IMR-90 (cell line): ENCODE data around the gene RILPL2. TPM values are rescaled to one million over a fixed set of nuclear protein-coding genes. Genes with fewer than 3 reads are reported as not detected.

Source experiments
- ATAC-seq: fragments of 200-7000 bp; cut with Tn5 transposase; 2 replicates; pipeline ENCODE4 v1.9.1; 2020; ENCODE audit warnings: low read depth, mild to moderate bottlenecking, moderate library complexity
- BruUV-seq: library from RNA; stranded (reverse); fragments of 400-500 nt; replicated peaks from 2 replicates; lab custom pipeline; 2021; lab: Mats Ljungman, UMichigan
- CTCF ChIA-PET: fragments of 300-600 bp; formaldehyde crosslinking; extraction: SDS; loops from one replicate; lab custom pipeline; 2021; ENCODE audit warnings: antibody characterized with exemption; lab: Yijun Ruan, JAX
- POLR2A ChIA-PET: fragments of 300-600 bp; sonication (Branson Sonifier 250); formaldehyde crosslinking; loops from one replicate; lab custom pipeline; 2022; ENCODE audit warnings: antibody characterized with exemption; ENCODE audit not compliant: unreplicated experiment; lab: Charles Lee
- DNase-seq: peaks from one replicate; pipeline ENCODE4 v3.0.0; 2013
- H2AFZ ChIP-seq: replicated peaks from 2 replicates; pipeline ENCODE3; 2013; ENCODE audit warnings: low read length, mild to moderate bottlenecking; ENCODE audit not compliant: poor library complexity
- H2AK5ac ChIP-seq: 2 replicates; pipeline ENCODE4 v1.6.1; 2013; ENCODE audit warnings: low read depth, low read length, inconsistent platforms
- H2AK9ac ChIP-seq: replicated peaks from 2 replicates; pipeline ENCODE3; 2013; ENCODE audit warnings: mild to moderate bottlenecking, low read depth, low read length, moderate library complexity; ENCODE audit not compliant: poor library complexity
- H2BK120ac ChIP-seq: 2 replicates; pipeline ENCODE4 v1.6.1; 2013; ENCODE audit warnings: low read depth, low read length, inconsistent platforms
- H2BK15ac ChIP-seq: 3 replicates; pipeline ENCODE4 v1.6.1; 2013; ENCODE audit warnings: low read depth, low read length, inconsistent platforms
- H2BK20ac ChIP-seq: 2 replicates; pipeline ENCODE4 v1.6.1; 2013; ENCODE audit warnings: low read depth, mild to moderate bottlenecking, inconsistent platforms, low read length, moderate library complexity
- H2BK5ac ChIP-seq: 2 replicates; pipeline ENCODE4 v1.6.1; 2013; ENCODE audit warnings: mild to moderate bottlenecking, low read depth, low read length, inconsistent platforms; ENCODE audit not compliant: poor library complexity, severe bottlenecking
- H3K14ac ChIP-seq: replicated peaks from 2 replicates; pipeline ENCODE4 v1.6.1; 2013; ENCODE audit warnings: low read depth, low read length, inconsistent platforms
- H3K18ac ChIP-seq: 2 replicates; pipeline ENCODE4 v1.6.1; 2013; ENCODE audit warnings: low read depth, low read length, control low read depth
- H3K23ac ChIP-seq: 2 replicates; pipeline ENCODE4 v1.6.1; 2013; ENCODE audit warnings: low read depth, low read length, inconsistent platforms
- H3K27ac ChIP-seq: 2 replicates; pipeline ENCODE4 v1.5.1; 2013; ENCODE audit warnings: mild to moderate bottlenecking, control low read depth, low read length; ENCODE audit not compliant: insufficient read depth
- H3K27me3 ChIP-seq: 2 replicates; pipeline ENCODE4 v1.6.1; 2013; ENCODE audit warnings: low read length; ENCODE audit not compliant: control insufficient read depth, insufficient read depth
- H3K36me3 ChIP-seq: 2 replicates; pipeline ENCODE4 v1.6.1; 2013; ENCODE audit warnings: low read length, mixed read lengths; ENCODE audit not compliant: control insufficient read depth, insufficient read depth
- H3K4ac ChIP-seq: 2 replicates; pipeline ENCODE4 v1.6.1; 2013; ENCODE audit warnings: low read depth, low read length, inconsistent platforms
- H3K4me1 ChIP-seq: 2 replicates; pipeline ENCODE4 v1.6.1; 2013; ENCODE audit warnings: low read length, mixed read lengths; ENCODE audit not compliant: control insufficient read depth, insufficient read depth
- H3K4me2 ChIP-seq: 2 replicates; pipeline ENCODE4 v1.6.1; 2013; ENCODE audit warnings: low read depth, mild to moderate bottlenecking, control low read depth, low read length, moderate library complexity
- H3K4me3 ChIP-seq: 2 replicates; pipeline ENCODE4 v1.5.1; 2013; ENCODE audit warnings: low read depth, mild to moderate bottlenecking, control low read depth, low read length, moderate library complexity; ENCODE audit not compliant: insufficient read depth
- H3K56ac ChIP-seq: 2 replicates; pipeline ENCODE4 v1.6.1; 2013; ENCODE audit warnings: low read length, inconsistent platforms; ENCODE audit not compliant: insufficient read depth; ENCODE audit errors: extremely low read depth
- H3K79me1 ChIP-seq, 2 experiments: 2 replicates each; pipeline ENCODE4 v1.6.1; 2013; ENCODE audit warnings: low read length in 2 of 2, inconsistent platforms in 1 of 2, low read depth in 1 of 2
- H3K9ac ChIP-seq: 2 replicates; pipeline ENCODE4 v1.6.1; 2013; ENCODE audit warnings: low read depth, low read length, control low read depth
- H3K9me1 ChIP-seq: 2 replicates; pipeline ENCODE4 v1.6.1; 2013; ENCODE audit warnings: low read length, inconsistent platforms; ENCODE audit not compliant: insufficient read depth
- H3K9me3 ChIP-seq: 2 replicates; pipeline ENCODE4 v1.6.1; 2013; ENCODE audit warnings: low read length; ENCODE audit not compliant: control insufficient read depth, insufficient read depth
- H4K20me1 ChIP-seq: 2 replicates; pipeline ENCODE4 v1.6.1; 2013; ENCODE audit warnings: low read length, inconsistent platforms; ENCODE audit not compliant: insufficient read depth
- H4K5ac ChIP-seq: 2 replicates; pipeline ENCODE4 v1.6.1; 2013; ENCODE audit warnings: mild to moderate bottlenecking, low read depth, low read length, control low read depth
- H4K8ac ChIP-seq, 2 experiments: 2 replicates each; pipeline ENCODE4 v1.6.1; 2013; ENCODE audit warnings: low read depth in 2 of 2, low read length in 2 of 2, control low read depth in 1 of 2, inconsistent platforms in 1 of 2
- H4K91ac ChIP-seq: 2 replicates; pipeline ENCODE4 v1.6.1; 2013; ENCODE audit warnings: low read depth, low read length, inconsistent platforms; ENCODE audit not compliant: insufficient read depth
- BHLHE40 ChIP-seq: fragments of 150-350 bp; IDR thresholded peaks from 2 replicates; pipeline ENCODE4 v1.6.1; 2016; ENCODE audit warnings: mild to moderate bottlenecking, low read depth, low read length
- MXI1 ChIP-seq: IDR thresholded peaks from 2 replicates; pipeline ENCODE4 v1.6.1; 2012; ENCODE audit warnings: low read depth, mild to moderate bottlenecking, low read length, moderate library complexity, borderline replicate concordance
- NFE2L2 ChIP-seq: fragments of 150-350 bp; IDR thresholded peaks from 2 replicates; pipeline ENCODE4 v1.6.1; 2016; ENCODE audit warnings: low read depth, mild to moderate bottlenecking, low read length
- RFX5 ChIP-seq: IDR thresholded peaks from 2 replicates; pipeline ENCODE4 v1.8.0; 2012; ENCODE audit warnings: low read depth, mild to moderate bottlenecking, low read length, moderate library complexity
- SMC3 ChIP-seq: fragments of 150-350 bp; IDR thresholded peaks from 2 replicates; pipeline ENCODE4 v1.6.1; 2016; ENCODE audit warnings: low read depth, mild to moderate bottlenecking, antibody characterized with exemption, low read length, moderate library complexity
- WGBS, 2 experiments: methylation state at CpG; one replicate each; pipeline versions ENCODE4 v1.1.5 to v1.1.7; 2013; ENCODE audit warnings: missing lambda C conversion rate in 2 of 2; ENCODE audit not compliant: insufficient read length in 1 of 2; ENCODE audit errors: extremely low coverage in 2 of 2; 5-methylcytosine and 5-hydroxymethylcytosine counted together
- dilution Hi-C: fragments of 300-500 bp; cut with HindIII; formaldehyde crosslinking; loops from one replicate; pipeline ENCODE4 v1.14.3; 2018; ENCODE audit warnings: low sequenced_read_pairs; ENCODE audit not compliant: unreplicated experiment
- in situ Hi-C: fragments of 300-500 bp; cut with MboI; formaldehyde crosslinking; loops from 3 replicates; pipeline ENCODE4 v1.14.3; 2019; ENCODE audit warnings: low sequenced_read_pairs, inconsistent platforms, mixed read lengths
- intact Hi-C: fragments of 100-400 bp; cut with micrococcal nuclease; formaldehyde crosslinking; loops from 2 replicates; pipeline ENCODE4 v1.10.0; 2022
- polyA plus RNA-seq, 3 experiments: library from polyadenylated mRNA; depleted of rRNA; stranded (reverse); fragments of >200 nt; gene quantifications; 2 replicates each; pipeline ENCODE4 v1.2.3, GENCODE V29; 2012; ENCODE audit warnings: low replicate concordance in 1 of 3
- total RNA-seq: library from RNA; depleted of rRNA; stranded (reverse); fragments of >200 nt; gene quantifications from 2 replicates; pipeline ENCODE4 v1.2.3, GENCODE V29; 2012

The RILPL2 gene
- total and polyA plus RNA-seq, 2 of the 4 experiments (the other 2 are of a cell fraction) = 1.8 to 2.2 TPM

DNA sequence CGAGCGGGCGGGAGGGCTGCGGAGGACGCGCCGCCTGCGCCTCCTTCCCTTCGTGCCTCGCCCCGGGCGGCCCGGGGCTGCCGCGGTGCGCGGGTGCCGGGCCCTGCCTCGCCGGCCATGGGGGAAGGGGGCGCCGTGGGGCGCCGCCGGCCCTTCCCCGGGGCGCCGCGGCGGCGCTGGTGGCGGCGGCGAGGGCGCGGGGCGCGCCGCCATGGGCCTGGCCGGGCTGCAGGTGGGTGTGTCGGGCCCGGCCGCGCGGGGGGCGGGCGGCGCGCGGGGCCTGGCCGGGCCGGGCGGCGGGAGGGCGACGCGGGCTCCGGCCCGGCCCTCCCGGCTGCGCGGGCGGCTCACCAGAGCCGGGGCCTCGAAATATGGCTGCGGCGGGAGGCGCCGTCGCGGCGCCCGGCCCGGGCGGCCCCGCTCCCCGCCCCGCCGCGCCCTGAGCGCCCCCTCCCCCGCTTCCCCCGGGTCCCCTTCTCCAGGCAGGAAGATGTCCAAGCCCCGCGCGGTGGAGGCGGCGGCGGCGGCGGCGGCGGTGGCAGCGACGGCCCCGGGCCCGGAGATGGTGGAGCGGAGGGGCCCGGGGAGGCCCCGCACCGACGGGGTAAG lies 47.4 kb downstream of the RILPL2 start:
- no peak overlapping the region for H3K18ac ChIP-seq
- H4K91ac ChIP-seq = no peak overlapping the region
- no peak overlapping the region for H3K4ac ChIP-seq
- peaks cover 17% of the 10 kb centered on the region for H4K20me1 ChIP-seq
- H3K79me1 ChIP-seq = peaks cover 43 to 78% of the 10 kb centered on the region in 2 experiments
- H2AK5ac ChIP-seq = no peak overlapping the region
- in situ Hi-C loops = no loop called here
- H3K9me1 ChIP-seq = peaks cover 18% of the 10 kb centered on the region; the same call in 1 of the 2 replicates
- DNase-seq (no peak), ATAC-seq (peak; percentile 12)
- no TSS peak for BruUV-seq
- dilution Hi-C loops = no loop called here
- H3K14ac ChIP-seq = no peak overlapping the region
- WGBS, 2 experiments = 0% methylated on average over 3 of the region's 102 CpGs; no CpG with 5 or more reads in 1 of the 2 experiments
- H2BK120ac ChIP-seq = no peak overlapping the region
- H3K9me3 ChIP-seq = no peaks in the 10 kb centered on the region
- intact Hi-C loops = loop anchor here (10.0 kb wide), 1 partner anchor 414 kb away; the partner anchor contains the start of gene OGFOD2
- ChIA-PET CTCF (no interaction called here), POLR2A (no interaction called here)
- no peak overlapping the region; the same call in 1 of the 2 replicates for H3K27ac ChIP-seq
- peak overlapping the region; percentile 78 for H3K4me3 ChIP-seq
- no peak overlapping the region for H4K5ac ChIP-seq
- peaks cover 30% of the 10 kb centered on the region for H3K36me3 ChIP-seq
- no peak overlapping the region for H3K4me2 ChIP-seq
- peak overlapping the region; percentile 42 for H2BK5ac ChIP-seq
- TF ChIP-seq MXI1 (peak; percentile 38; the same call in 1 of the 2 replicates), SMC3 (no peak), RFX5 (no peak), NFE2L2 (no peak), BHLHE40 (no peak)
- peak overlapping the region; percentile 89 for H2AK9ac ChIP-seq
- no peak overlapping the region for H3K23ac ChIP-seq
- no peak overlapping the region for H4K8ac ChIP-seq
- H2AFZ ChIP-seq = no peak overlapping the region
- H2BK20ac ChIP-seq = no peak overlapping the region
- H3K27me3 ChIP-seq = no peaks in the 10 kb centered on the region
- H2BK15ac ChIP-seq = no peak overlapping the region
- H3K56ac ChIP-seq = no peak overlapping the region
- peaks cover 13% of the 10 kb centered on the region for H3K4me1 ChIP-seq
- H3K9ac ChIP-seq = peak overlapping the region; percentile 58; the same call in 1 of the 2 replicates
